Panc1 (cell line): Measurements from ENCODE around the gene ADPGK. TPM values are rescaled to one million over a fixed set of nuclear protein-coding genes. Genes with fewer than 3 reads are reported as not detected.

ENCODE experiments used
- ATAC-seq: fragments of 200-7000 bp; cut with Tn5 transposase; 2 replicates; pipeline ENCODE4 v1.9.1; 2020; ENCODE audit warnings: mild to moderate bottlenecking, moderate library complexity
- BruUV-seq: library from RNA; stranded (reverse); fragments of 400-500 nt; replicated peaks from 2 replicates; lab custom pipeline; 2021; lab: Mats Ljungman, UMichigan
- CTCF ChIA-PET: fragments of 300-600 bp; sonication (Branson Sonifier 250); formaldehyde crosslinking; loops from one replicate; lab custom pipeline; 2022; ENCODE audit warnings: antibody characterized with exemption; lab: Charles Lee
- POLR2A ChIA-PET: fragments of 300-600 bp; sonication (Branson Sonifier 250); formaldehyde crosslinking; loops from one replicate; lab custom pipeline; 2022; ENCODE audit warnings: antibody characterized with exemption; lab: Charles Lee
- DNase-seq: peaks from one replicate; pipeline ENCODE4 v3.0.0-alpha.2; 2010; ENCODE audit warnings: low read depth, low spot score
- H3K27ac ChIP-seq: 2 replicates; pipeline ENCODE4 v1.5.1; 2011; ENCODE audit warnings: mild to moderate bottlenecking, low read length, inconsistent platforms
- H3K27me3 ChIP-seq: fragments of 200-500 bp; sonication (Bioruptor generic); 2 replicates; pipeline ENCODE4 v1.6.0; 2014; ENCODE audit warnings: low read length, inconsistent platforms; ENCODE audit not compliant: control insufficient read depth, insufficient read depth
- H3K36me3 ChIP-seq: fragments of 200-500 bp; sonication (Bioruptor generic); 2 replicates; pipeline ENCODE4 v1.5.1; 2014; ENCODE audit warnings: inconsistent platforms, mild to moderate bottlenecking, low read length, moderate library complexity; ENCODE audit not compliant: control insufficient read depth, insufficient read depth
- H3K4me1 ChIP-seq: 2 replicates; pipeline ENCODE4 v1.5.1; 2011; ENCODE audit warnings: inconsistent platforms, mild to moderate bottlenecking, low read length, moderate library complexity; ENCODE audit not compliant: control insufficient read depth, insufficient read depth
- H3K4me3 ChIP-seq, 2 experiments: 2 replicates each; pipeline ENCODE4 v1.5.1; 2011 to 2012; ENCODE audit warnings: low read depth in 2 of 2, low read length in 2 of 2, mild to moderate bottlenecking in 2 of 2, inconsistent platforms in 1 of 2, moderate library complexity in 1 of 2
- H3K9me3 ChIP-seq: fragments of 200-500 bp; sonication (Bioruptor generic); 2 replicates; pipeline ENCODE4 v1.5.1; 2014; ENCODE audit warnings: low read depth, mild to moderate bottlenecking, inconsistent platforms, low read length, moderate library complexity; ENCODE audit not compliant: control insufficient read depth, insufficient read depth
- POLR2AphosphoS5 ChIP-seq: IDR thresholded peaks from 2 replicates; pipeline ENCODE4 v1.6.1; 2012; ENCODE audit warnings: mild to moderate bottlenecking, low read depth, low read length, moderate library complexity
- SIN3A ChIP-seq: IDR thresholded peaks from 2 replicates; pipeline ENCODE4 v1.6.1; 2012; ENCODE audit warnings: low read depth, mild to moderate bottlenecking, low read length, moderate library complexity, borderline replicate concordance; ENCODE audit not compliant: insufficient read depth
- TCF7L2 ChIP-seq: IDR thresholded peaks from 2 replicates; pipeline ENCODE4 v1.6.1; 2011; ENCODE audit warnings: mild to moderate bottlenecking, low read depth, low read length, inconsistent platforms
- in situ Hi-C: cut with HindIII; loops from 2 replicates; pipeline ENCODE4 v1.10.0; 2016; ENCODE audit warnings: low sequenced_read_pairs, low pct_unique_long_range_greater_than_20kb
- intact Hi-C: fragments of 100-400 bp; cut with micrococcal nuclease; formaldehyde crosslinking; loops from one replicate; pipeline ENCODE4 v1.10.0; 2022; ENCODE audit not compliant: unreplicated experiment
- total RNA-seq: library from RNA; stranded (reverse); gene quantifications from one replicate; pipeline ENCODE4 v1.2.1, GENCODE V29; 2021; ENCODE audit not compliant: unreplicated experiment
- TF ChIP-seq, protein P1 (sequence below), 2 experiments: IDR thresholded peaks; 2 replicates each; pipeline ENCODE4 v1.6.1; 2011 to 2012; ENCODE audit warnings: low read depth in 2 of 2, control low read depth in 1 of 2, low read length in 1 of 2, mild to moderate bottlenecking in 1 of 2, moderate library complexity in 1 of 2; ENCODE audit not compliant: insufficient read depth in 1 of 2
- TF ChIP-seq, protein P2 (sequence below): fragments of 450-650 bp; IDR thresholded peaks from 2 replicates; pipeline ENCODE4 v1.5.1; 2017; ENCODE audit warnings: mild to moderate bottlenecking

ADPGK gene
- total RNA-seq, 1 experiment from 2014 or later: 63.1 TPM

DNA sequence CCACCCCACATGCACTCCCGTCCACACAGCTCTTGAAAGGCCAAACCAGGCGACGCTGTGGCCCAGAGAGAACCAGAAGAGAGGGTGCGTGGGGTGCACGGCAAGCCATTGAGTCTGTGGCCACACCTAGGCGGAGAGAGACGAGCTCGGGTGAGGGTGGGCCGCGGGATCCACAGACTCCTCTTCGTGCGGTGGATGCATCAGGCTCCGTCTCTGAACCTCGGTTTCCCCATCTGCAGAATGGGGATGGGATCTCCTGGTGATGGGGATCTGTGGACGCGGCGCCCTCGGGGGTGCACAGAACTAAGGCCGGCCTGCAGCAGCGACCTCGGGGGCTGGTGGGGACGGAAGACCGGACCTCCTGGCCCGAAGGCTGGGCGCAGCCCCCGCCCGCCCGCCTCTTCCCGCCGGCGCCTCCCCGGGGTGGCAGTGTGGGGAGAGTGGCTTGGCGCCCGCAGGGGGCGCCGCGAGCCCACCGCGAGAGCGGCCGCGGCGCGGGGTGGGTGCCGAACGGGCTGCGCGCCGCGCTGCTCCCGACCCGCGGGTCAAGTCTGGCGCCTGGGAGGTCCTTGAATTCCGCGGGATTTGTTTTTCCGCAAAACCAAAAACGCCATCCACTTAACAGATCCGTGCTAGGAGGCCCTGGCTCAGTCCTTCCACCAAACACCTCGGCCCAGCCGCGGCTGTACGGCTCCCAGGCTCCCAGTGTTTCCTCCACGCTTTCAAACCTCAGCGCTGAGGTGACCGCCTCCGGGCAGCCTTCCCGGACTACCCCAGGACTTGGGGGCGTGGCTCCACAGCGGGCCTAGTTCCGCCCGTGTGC is 13.2 kb upstream of the ADPGK start:
- DNase-seq: no peak
- intact Hi-C loops (loop anchor here (1.0 kb wide), 1 partner anchor 285 kb away; no protein-coding TSS in a partner anchor), in situ Hi-C loops (no loop called here)
- TF ChIP-seq, protein P1, sequence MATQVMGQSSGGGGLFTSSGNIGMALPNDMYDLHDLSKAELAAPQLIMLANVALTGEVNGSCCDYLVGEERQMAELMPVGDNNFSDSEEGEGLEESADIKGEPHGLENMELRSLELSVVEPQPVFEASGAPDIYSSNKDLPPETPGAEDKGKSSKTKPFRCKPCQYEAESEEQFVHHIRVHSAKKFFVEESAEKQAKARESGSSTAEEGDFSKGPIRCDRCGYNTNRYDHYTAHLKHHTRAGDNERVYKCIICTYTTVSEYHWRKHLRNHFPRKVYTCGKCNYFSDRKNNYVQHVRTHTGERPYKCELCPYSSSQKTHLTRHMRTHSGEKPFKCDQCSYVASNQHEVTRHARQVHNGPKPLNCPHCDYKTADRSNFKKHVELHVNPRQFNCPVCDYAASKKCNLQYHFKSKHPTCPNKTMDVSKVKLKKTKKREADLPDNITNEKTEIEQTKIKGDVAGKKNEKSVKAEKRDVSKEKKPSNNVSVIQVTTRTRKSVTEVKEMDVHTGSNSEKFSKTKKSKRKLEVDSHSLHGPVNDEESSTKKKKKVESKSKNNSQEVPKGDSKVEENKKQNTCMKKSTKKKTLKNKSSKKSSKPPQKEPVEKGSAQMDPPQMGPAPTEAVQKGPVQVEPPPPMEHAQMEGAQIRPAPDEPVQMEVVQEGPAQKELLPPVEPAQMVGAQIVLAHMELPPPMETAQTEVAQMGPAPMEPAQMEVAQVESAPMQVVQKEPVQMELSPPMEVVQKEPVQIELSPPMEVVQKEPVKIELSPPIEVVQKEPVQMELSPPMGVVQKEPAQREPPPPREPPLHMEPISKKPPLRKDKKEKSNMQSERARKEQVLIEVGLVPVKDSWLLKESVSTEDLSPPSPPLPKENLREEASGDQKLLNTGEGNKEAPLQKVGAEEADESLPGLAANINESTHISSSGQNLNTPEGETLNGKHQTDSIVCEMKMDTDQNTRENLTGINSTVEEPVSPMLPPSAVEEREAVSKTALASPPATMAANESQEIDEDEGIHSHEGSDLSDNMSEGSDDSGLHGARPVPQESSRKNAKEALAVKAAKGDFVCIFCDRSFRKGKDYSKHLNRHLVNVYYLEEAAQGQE (IDR thresholded peaks at IDR 0.05; ENCODE audit: insufficient read depth in 1 of 2, low read depth in 2 of 2, low read length in 1 of 2): no peak
- TF ChIP-seq POLR2AphosphoS5: no peak
- TF ChIP-seq, protein P2, sequence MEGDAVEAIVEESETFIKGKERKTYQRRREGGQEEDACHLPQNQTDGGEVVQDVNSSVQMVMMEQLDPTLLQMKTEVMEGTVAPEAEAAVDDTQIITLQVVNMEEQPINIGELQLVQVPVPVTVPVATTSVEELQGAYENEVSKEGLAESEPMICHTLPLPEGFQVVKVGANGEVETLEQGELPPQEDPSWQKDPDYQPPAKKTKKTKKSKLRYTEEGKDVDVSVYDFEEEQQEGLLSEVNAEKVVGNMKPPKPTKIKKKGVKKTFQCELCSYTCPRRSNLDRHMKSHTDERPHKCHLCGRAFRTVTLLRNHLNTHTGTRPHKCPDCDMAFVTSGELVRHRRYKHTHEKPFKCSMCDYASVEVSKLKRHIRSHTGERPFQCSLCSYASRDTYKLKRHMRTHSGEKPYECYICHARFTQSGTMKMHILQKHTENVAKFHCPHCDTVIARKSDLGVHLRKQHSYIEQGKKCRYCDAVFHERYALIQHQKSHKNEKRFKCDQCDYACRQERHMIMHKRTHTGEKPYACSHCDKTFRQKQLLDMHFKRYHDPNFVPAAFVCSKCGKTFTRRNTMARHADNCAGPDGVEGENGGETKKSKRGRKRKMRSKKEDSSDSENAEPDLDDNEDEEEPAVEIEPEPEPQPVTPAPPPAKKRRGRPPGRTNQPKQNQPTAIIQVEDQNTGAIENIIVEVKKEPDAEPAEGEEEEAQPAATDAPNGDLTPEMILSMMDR: peak; percentile 93
- no peaks in the 10 kb centered on the region for H3K9me3 ChIP-seq
- POLR2A ChIA-PET: no interaction called here
- H3K4me3 ChIP-seq: peak overlapping the region; percentile 42 to 56
- CTCF ChIA-PET: no interaction called here
- H3K27ac ChIP-seq: no peak overlapping the region
- BruUV-seq: no TSS peak
- 0 out of 2 replicates have a peak, but pooled peaks cover 3% of the 10 kb centered on the region for H3K4me1 ChIP-seq
- peaks cover 2% of the 10 kb centered on the region; the same call in 1 of the 2 replicates for H3K27me3 ChIP-seq
- no peaks in the 10 kb centered on the region for H3K36me3 ChIP-seq
- peak; percentile 94 for ATAC-seq

DNA sequence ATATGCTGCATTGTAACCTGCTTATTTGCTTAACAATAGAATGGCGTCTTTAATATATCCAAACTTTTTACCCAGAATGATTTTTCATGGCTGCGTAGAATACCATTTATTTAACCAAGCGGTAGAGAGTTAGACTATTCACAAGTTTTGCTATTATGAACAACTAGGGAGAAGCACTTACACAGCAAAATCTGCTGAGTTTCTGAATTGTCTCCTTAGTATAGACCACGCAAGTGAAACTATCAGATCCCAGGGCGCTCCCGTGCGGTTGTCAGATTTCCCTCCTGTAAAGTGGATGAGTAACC is 12.6 kb upstream of the ADPGK start:
- ATAC-seq (no peak; the same call in 1 of the 2 replicates), DNase-seq (no peak)
- Histone ChIP-seq H3K4me3 (peak overlapping the region; percentile 42 to 56; a peak in 3 of 4 replicates), H3K9me3 (no peaks in the 10 kb centered on the region), H3K4me1 (0 out of 2 replicates have a peak, but pooled peaks cover 3% of the 10 kb centered on the region), H3K36me3 (no peaks in the 10 kb centered on the region), H3K27ac (no peak overlapping the region), H3K27me3 (peaks cover 4% of the 10 kb centered on the region; the same call in 1 of the 2 replicates)
- BruUV-seq: no TSS peak
- CTCF ChIA-PET: no interaction called here
- POLR2A ChIA-PET: no interaction called here
- in situ Hi-C loops: no loop called here
- intact Hi-C loops: loop anchor here (1.0 kb wide), 1 partner anchor 285 kb away; no protein-coding TSS in a partner anchor
- TF ChIP-seq, protein P2: no peak
- no peak for TF ChIP-seq TCF7L2
- TF ChIP-seq SIN3A: no peak
- no peak for TF ChIP-seq POLR2AphosphoS5
- TF ChIP-seq, protein P1 (IDR thresholded peaks at IDR 0.05; ENCODE audit: insufficient read depth in 1 of 2, low read depth in 2 of 2, low read length in 1 of 2): no peak
